Measurements from ENCODE around the gene ZNF697.
"Not testable (repeated sequence)": the region's sequence is repeated elsewhere in the genome, so short reads cannot be mapped to it uniquely, and the experiment has no call there.

The ZNF697 gene

GRCh38 chr1:119631433-119632102 lies 16.5 kb downstream of the ZNF697 start:
- TF ChIP-seq ZNF274 (IDR thresholded peaks at IDR 0.05; ENCODE audit: low read depth, low read length), result no peak

GRCh38 chr1:119631086-119631432 lies 17.0 kb downstream of the ZNF697 start:
- TF ChIP-seq ZNF274 (IDR thresholded peaks at IDR 0.05; ENCODE audit: low read depth, low read length), result no peak
- H3K4me3 ChIP-seq (ENCODE audit: low read length), result no peak overlapping the region

More at GRCh38 chr1:119631433-119632102, 16.5 kb downstream of the ZNF697 start:
- no peak overlapping the region for H3K4me3 ChIP-seq (ENCODE audit: low read length)

- no peak for TF ChIP-seq ZNF274 (IDR thresholded peaks at IDR 0.05; ENCODE audit: low read depth, low read length)
- H3K4me3 ChIP-seq (ENCODE audit: low read length), result no peak overlapping the region
Measured at GRCh38 chr1:119626841-119627240, 21.2 kb downstream of the ZNF697 start.

GRCh38 chr1:119626011-119626545 lies 22.0 kb downstream of the ZNF697 start:
- no peak for TF ChIP-seq ZNF274 (IDR thresholded peaks at IDR 0.05; ENCODE audit: low read depth, low read length)

GRCh38 chr1:119623678-119624077 lies 24.4 kb downstream of the ZNF697 start:
- H3K4me3 ChIP-seq (ENCODE audit: low read length), result no peak overlapping the region
- no peak for TF ChIP-seq ZNF274 (IDR thresholded peaks at IDR 0.05; ENCODE audit: low read depth, low read length)

More at GRCh38 chr1:119626011-119626545, 22.0 kb downstream of the ZNF697 start:
- no peak overlapping the region for H3K4me3 ChIP-seq (ENCODE audit: low read length)

GRCh38 chr1:119623193-119623515 lies 24.9 kb downstream of the ZNF697 start:
- no peak for TF ChIP-seq ZNF274 (IDR thresholded peaks at IDR 0.05; ENCODE audit: low read depth, low read length)
- H3K4me3 ChIP-seq (ENCODE audit: low read length), result no peak overlapping the region

- no peak for TF ChIP-seq ZNF274 (IDR thresholded peaks at IDR 0.05; ENCODE audit: low read depth, low read length)
- H3K4me3 ChIP-seq (ENCODE audit: low read length), result no peak overlapping the region
Measured at GRCh38 chr1:119622311-119623192, 25.5 kb downstream of the ZNF697 start.

GRCh38 chr1:119621705-119622104 lies 26.4 kb downstream of the ZNF697 start:
- no peak overlapping the region for H3K4me3 ChIP-seq (ENCODE audit: low read length)
- no peak for TF ChIP-seq ZNF274 (IDR thresholded peaks at IDR 0.05; ENCODE audit: low read depth, low read length)

- TF ChIP-seq ZNF274 (IDR thresholded peaks at IDR 0.05; ENCODE audit: low read depth, low read length), result no peak
- H3K4me3 ChIP-seq (ENCODE audit: low read length), result no peak overlapping the region
Measured at GRCh38 chr1:119617751-119618691, 30.0 kb downstream of the ZNF697 start.

- not testable (repeated sequence) for H3K4me3 ChIP-seq (ENCODE audit: low read length)
Measured at GRCh38 chr1:119616748-119617147, 31.3 kb downstream of the ZNF697 start.

GRCh38 chr1:119615100-119615499 lies 33.0 kb downstream of the ZNF697 start:
- not testable (repeated sequence) for H3K4me3 ChIP-seq (ENCODE audit: low read length)

GRCh38 chr1:119613769-119614720 lies 34.0 kb downstream of the ZNF697 start:
- no peak overlapping the region for H3K4me3 ChIP-seq (ENCODE audit: low read length)
- no peak for TF ChIP-seq ZNF274 (IDR thresholded peaks at IDR 0.05; ENCODE audit: low read depth, low read length)

GRCh38 chr1:119611701-119612113 lies 36.4 kb downstream of the ZNF697 start:
- H3K4me3 ChIP-seq (ENCODE audit: low read length), result no peak overlapping the region
- no peak for TF ChIP-seq ZNF274 (IDR thresholded peaks at IDR 0.05; ENCODE audit: low read depth, low read length)

GRCh38 chr1:119608816-119609215 lies 39.2 kb downstream of the ZNF697 start:
- H3K4me3 ChIP-seq (ENCODE audit: low read length), result not testable (repeated sequence)

- not testable (repeated sequence) for H3K4me3 ChIP-seq (ENCODE audit: low read length)
Measured at GRCh38 chr1:119607087-119607807, 40.8 kb downstream of the ZNF697 start.
